Fibroblast of mammary gland (primary cell): Measurements from ENCODE around the gene CALML4.

ENCODE experiments used
- DNase-seq: peaks from one replicate; pipeline ENCODE4 v3.0.0-alpha.2; 2010; ENCODE audit warnings: low read depth
- H3K4me3 ChIP-seq: 2 replicates; pipeline ENCODE4 v1.5.1; 2011; ENCODE audit warnings: low read depth, mild to moderate bottlenecking, low read length, moderate library complexity; ENCODE audit not compliant: control insufficient read depth
- CTCF ChIP-seq: conservative IDR thresholded peaks from 2 replicates; pipeline ENCODE4 v1.5.1; 2011; ENCODE audit warnings: low read depth, low read length, inconsistent platforms; ENCODE audit not compliant: control insufficient read depth, insufficient read depth

CALML4 gene

DNA sequence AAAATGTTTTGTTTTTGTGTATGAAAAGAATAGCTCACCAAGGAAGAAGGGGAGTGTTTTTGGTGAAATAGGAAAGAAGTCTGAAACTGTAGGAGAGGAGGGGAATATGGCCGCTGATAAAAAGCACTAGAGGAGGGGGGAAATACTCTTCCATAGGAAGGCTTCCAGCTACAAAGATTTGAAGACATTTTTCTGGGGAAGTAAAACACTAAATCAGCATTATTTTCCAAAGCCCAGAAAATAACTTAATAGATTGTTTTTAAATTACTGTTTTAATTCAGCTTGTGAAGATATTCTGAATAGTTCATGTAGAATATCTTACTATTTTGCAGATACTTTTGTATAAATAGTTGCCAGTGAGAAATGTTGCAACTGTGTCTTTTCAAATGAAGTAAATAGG lies 54.9 kb downstream of the CALML4 start:
- TF ChIP-seq CTCF, result no peak
- no peak for DNase-seq

GRCh38 chr15:68149059-68149458 lies 56.1 kb downstream of the CALML4 start:
- DNase-seq, result peak; percentile 64
- no peak overlapping the region for H3K4me3 ChIP-seq
- no peak for TF ChIP-seq CTCF

More for the DNA sequence above, 54.9 kb downstream of the CALML4 start:
- no peak overlapping the region for H3K4me3 ChIP-seq

DNA sequence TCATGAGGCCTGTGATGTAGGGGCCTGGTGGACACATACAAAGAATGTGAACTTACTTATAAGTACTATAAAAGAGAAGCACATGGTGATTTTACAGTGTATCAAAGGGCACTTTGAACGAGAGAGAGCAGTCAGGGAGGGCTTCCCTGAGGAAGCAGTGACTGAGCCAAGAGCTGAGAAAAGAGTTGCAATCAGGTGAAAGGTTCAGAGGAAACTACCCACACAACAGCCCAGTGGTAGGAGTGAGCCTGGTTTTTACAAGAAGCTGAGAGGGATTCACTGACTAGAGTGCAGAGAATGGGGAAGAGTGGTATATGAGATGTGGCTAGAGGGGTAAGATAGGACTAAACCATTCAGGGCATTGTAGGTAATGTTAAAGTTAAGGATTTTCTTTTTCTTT lies 57.1 kb downstream of the CALML4 start:
- no peak overlapping the region for H3K4me3 ChIP-seq
- DNase-seq, result no peak
- no peak for TF ChIP-seq CTCF

GRCh38 chr15:68145706-68146105 lies 59.4 kb downstream of the CALML4 start:
- DNase-seq, result peak; percentile 7
- no peak for TF ChIP-seq CTCF
- no peak overlapping the region for H3K4me3 ChIP-seq

DNA sequence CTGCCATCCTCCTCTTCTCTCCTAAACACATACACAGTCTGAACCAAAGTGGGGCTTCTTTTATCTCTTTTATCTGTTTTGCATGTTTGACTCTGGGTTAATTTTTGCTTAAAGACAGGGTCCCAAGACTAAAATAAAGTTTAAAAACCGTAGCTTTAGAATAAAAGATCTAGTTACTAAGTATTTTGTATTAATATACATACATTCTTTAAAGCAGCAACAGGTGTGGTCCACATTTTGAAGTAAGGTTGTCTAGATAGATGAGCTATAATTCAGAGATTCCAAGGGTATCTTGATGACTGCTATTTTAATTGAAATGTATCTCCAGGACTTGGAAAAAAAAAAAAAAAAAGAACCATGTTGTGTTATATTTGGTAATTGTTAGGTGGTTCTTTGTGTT lies 61.3 kb downstream of the CALML4 start:
- no peak overlapping the region for H3K4me3 ChIP-seq
- no peak for TF ChIP-seq CTCF
- DNase-seq, result no peak

- no peak overlapping the region for H3K4me3 ChIP-seq
- no peak for DNase-seq
- TF ChIP-seq CTCF, result no peak
These were observed 62.0 kb downstream of the CALML4 start for GRCh38 chr15:68143129-68143528.
